ENCODE results near the gene CLIP3. TPM values are rescaled to one million over a fixed set of nuclear protein-coding genes. Genes with fewer than 3 reads are reported as not detected.
A peak's percentile ranks its signal among the peaks of the same experiment; 100 is the strongest.
"Not testable (repeated sequence)": the region's sequence is repeated elsewhere in the genome, so short reads cannot be mapped to it uniquely, and the experiment has no call there.

CLIP3 gene
- total RNA-seq, 4 donors from 2014 or later = 0.80 to 15.3 (median 2.7) TPM

DNA sequence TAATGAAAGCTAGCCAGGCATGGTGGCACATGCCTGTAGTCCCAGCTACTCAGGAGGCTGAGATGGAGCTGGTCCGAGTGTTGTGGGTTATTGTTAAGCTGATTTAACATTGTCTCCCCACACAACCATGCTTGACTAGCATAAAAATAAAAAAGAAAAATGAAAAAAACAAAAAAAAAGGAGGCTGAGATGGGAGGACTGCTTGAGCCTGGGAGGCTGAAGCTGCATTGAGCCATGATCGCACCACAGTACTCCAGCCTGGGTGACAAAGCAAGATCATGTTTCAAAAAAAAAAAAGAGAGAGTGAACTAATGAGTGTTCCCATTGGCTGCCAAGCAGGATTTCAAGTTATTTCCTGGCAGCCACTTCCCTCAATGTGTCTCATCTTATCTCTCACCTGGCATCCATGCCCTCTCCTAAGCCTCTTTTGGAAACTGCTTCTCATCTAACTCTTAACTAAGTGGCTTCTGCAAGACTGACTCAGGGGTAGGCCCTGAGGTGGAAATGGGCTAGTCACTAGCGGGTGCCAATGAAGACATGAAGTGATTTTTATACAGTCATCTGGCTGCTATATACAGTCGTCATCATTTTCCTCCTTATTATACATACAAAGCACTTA, 16.5 kb upstream of the CLIP3 start:
- Histone ChIP-seq H3K4me3 (no peak overlapping the region), H3K4me1 (peaks cover 0 to 20% (median 8%) of the 10 kb centered on the region in 3 donors), H3K36me3 (no peaks in the 10 kb centered on the region), H3K27me3 (no peaks in the 10 kb centered on the region), H3K9me3 (no peaks in the 10 kb centered on the region), H3K27ac (peak overlapping the region; percentile 40 to 59 (median 56))
- no peak for TF ChIP-seq POLR2A (IDR thresholded peaks at IDR 0.05)
- no peak for TF ChIP-seq CTCF (IDR thresholded peaks at IDR 0.05)
- intact Hi-C loops (cut with DNase I) = no loop called here
- no peak for DNase-seq
- 38 to 55% methylated on average over 4 of the region's 4 CpGs for WGBS, 2 donors

- DNase-seq = no peak
- intact Hi-C loops (cut with DNase I) = no loop called here
- TF ChIP-seq CTCF (IDR thresholded peaks at IDR 0.05) (no peak), POLR2A (IDR thresholded peaks at IDR 0.05) (no peak)
- Histone ChIP-seq H3K27me3 (no peaks in the 10 kb centered on the region), H3K4me3 (no peak overlapping the region), H3K27ac (peak overlapping the region in 2 of 4 donors; percentile 21 to 61), H3K36me3 (no peaks in the 10 kb centered on the region), H3K9me3 (no peaks in the 10 kb centered on the region), H3K4me1 (peaks cover 0 to 14% (median 2%) of the 10 kb centered on the region in 3 donors)
Observed at GRCh38 chr19:36047835-36048234, 15.2 kb upstream of the CLIP3 start.

- Histone ChIP-seq H3K27me3 (no peaks in the 10 kb centered on the region), H3K4me1 (peaks cover 0 to 22% (median 0%) of the 10 kb centered on the region in 3 donors), H3K36me3 (no peaks in the 10 kb centered on the region), H3K4me3 (no peak overlapping the region), H3K27ac (peak overlapping the region; percentile 13 to 86 (median 68)), H3K9me3 (no peaks in the 10 kb centered on the region)
- WGBS, 2 donors = 74 to 77% methylated on average over 4 to 5 of the region's 5 CpGs
- no peak for DNase-seq
- no peak for TF ChIP-seq POLR2A (IDR thresholded peaks at IDR 0.05)
- TF ChIP-seq CTCF (IDR thresholded peaks at IDR 0.05) = no peak
- intact Hi-C loops (cut with DNase I) = no loop called here
Observed at GRCh38 chr19:36046443-36047050, 13.9 kb upstream of the CLIP3 start.

DNA sequence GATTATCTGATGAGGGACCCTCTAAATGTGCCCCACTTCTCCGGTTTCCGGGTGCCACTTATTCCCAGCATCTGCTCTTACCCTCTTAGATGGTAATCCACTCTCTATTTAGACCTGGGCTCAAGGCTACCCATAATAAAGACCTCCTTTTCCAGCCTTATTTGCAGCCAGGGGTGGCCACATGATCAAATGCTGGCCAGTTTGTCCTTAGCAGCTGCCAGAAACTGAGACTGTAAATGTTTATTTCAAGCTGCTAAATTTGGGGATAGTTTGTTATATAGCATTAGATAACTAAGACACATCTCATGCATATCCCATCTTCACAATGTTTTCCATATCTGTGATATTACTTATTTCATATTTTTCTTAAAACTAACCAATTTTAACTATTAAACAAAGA, 11.3 kb upstream of the CLIP3 start:
- peak overlapping the region in 3 of 4 donors; percentile 33 to 65 (median 61) for H3K27ac ChIP-seq
- TF ChIP-seq CTCF (IDR thresholded peaks at IDR 0.05) (no peak), POLR2A (IDR thresholded peaks at IDR 0.05) (no peak)
- intact Hi-C loops (cut with DNase I) = no loop called here
- peaks cover 0 to 9% (median 0%) of the 10 kb centered on the region in 3 donors for H3K36me3 ChIP-seq
- no peak for DNase-seq
- no peak overlapping the region for H3K4me3 ChIP-seq
- WGBS, 2 donors = 79 to 90% methylated on average over 2 of the region's 2 CpGs
- H3K9me3 ChIP-seq = no peaks in the 10 kb centered on the region
- H3K27me3 ChIP-seq = no peaks in the 10 kb centered on the region
- peaks cover 0 to 28% (median 0%) of the 10 kb centered on the region in 3 donors for H3K4me1 ChIP-seq

DNA sequence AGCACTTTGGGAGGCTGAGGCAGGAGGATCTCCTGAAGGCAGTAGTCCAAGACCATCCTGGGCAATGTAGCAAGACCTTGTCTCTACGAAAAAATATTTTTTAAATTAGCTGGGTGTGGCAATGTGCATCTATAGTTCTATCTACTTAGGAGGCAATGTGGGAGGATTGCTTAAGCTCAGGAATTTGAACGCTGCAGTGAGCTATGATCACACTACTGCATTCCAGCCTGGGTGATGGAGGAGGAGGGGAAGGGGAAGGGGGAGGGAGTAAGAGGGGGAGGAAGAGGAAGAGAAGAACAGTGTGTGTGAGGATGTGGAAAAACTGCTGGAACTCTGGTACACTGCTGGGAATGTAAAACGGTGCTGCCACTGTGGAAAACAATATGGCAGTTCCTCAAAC, 9.2 kb upstream of the CLIP3 start:
- Histone ChIP-seq H3K27me3 (no peaks in the 10 kb centered on the region), H3K4me3 (no peak overlapping the region), H3K27ac (peak overlapping the region; percentile 33 to 65 (median 48)), H3K4me1 (peaks cover 0 to 28% (median 0%) of the 10 kb centered on the region in 3 donors), H3K36me3 (peaks cover 0 to 26% (median 0%) of the 10 kb centered on the region in 3 donors), H3K9me3 (no peaks in the 10 kb centered on the region)
- 25 to 28% methylated on average over 3 of the region's 3 CpGs for WGBS, 2 donors
- no peak for TF ChIP-seq POLR2A (IDR thresholded peaks at IDR 0.05)
- no peak for TF ChIP-seq CTCF (IDR thresholded peaks at IDR 0.05)
- intact Hi-C loops (cut with DNase I) = no loop called here
- no peak for DNase-seq

DNA sequence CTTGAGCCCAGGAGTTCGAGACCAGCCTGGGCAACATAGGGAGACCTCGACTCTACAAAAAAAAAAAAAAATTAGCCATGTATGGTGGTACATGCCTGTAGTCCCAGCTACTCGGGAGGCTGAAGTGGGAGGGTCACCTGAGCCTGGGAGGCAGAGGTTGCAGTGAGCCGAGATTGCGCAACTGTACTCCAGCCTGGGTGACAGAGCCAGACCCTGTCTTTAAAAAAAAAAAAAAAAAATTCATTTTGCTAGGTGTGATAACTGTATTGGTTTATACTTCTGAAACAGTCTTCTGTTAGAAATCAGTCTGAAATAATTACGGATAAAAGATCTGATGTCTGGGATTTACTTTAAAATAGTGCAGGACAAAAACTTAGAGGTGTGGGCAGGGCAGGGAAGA, 8.4 kb upstream of the CLIP3 start:
- H3K4me3 ChIP-seq; intact Hi-C loops (cut with DNase I); H3K27me3 ChIP-seq; H3K9me3 ChIP-seq; DNase-seq: not testable (repeated sequence)
- H3K27ac ChIP-seq = peak overlapping the region in 3 of 4 donors; percentile 33 to 65 (median 61)
- WGBS, 2 donors = 81 to 88% methylated on average over 6 of the region's 6 CpGs
- peaks cover 0 to 28% (median 0%) of the 10 kb centered on the region in 3 donors for H3K4me1 ChIP-seq
- H3K36me3 ChIP-seq = peaks cover 0 to 26% (median 0%) of the 10 kb centered on the region in 3 donors
